GM21723 (cell line): Measurements from ENCODE around the gene SLC6A20.

Source experiments
- ATAC-seq: cut with Tn5 transposase; IDR thresholded peaks from one replicate; pipeline ENCODE4 v1.9.1; 2021; ENCODE audit warnings: mild to moderate bottlenecking, moderate library complexity; ENCODE audit not compliant: unreplicated experiment

The SLC6A20 gene

GRCh38 chr3:45779746-45780735, 16.3 kb downstream of the SLC6A20 start:
- ATAC-seq, result no peak

DNA sequence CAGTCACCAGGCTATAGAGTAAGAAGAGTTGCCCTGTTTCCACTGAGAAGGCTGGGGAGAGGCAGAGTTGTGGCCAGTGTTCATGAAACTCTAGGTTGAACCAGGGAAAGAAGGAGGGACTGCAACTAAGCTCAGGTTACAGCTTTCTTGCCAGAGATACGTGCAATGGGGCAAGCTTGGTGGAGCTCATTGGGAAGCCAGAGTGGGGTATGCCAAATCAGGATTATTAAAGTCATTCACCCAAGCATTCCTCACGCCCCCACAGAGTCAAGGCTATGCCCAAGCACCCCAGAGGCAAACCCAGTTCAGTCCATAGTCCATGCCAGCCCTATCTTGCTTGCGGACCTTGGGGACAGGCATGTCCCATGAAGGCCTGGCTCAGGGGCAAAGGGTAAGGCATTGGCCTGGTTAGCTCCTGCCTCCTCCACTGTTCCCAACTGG, 17.6 kb downstream of the SLC6A20 start:
- no peak for ATAC-seq

- ATAC-seq, result no peak
Observed at GRCh38 chr3:45777746-45778386, 18.5 kb downstream of the SLC6A20 start.

GRCh38 chr3:45777111-45777745, 19.1 kb downstream of the SLC6A20 start:
- ATAC-seq, result no peak

- ATAC-seq, result no peak
Observed at GRCh38 chr3:45776611-45777010, 19.7 kb downstream of the SLC6A20 start.

GRCh38 chr3:45776301-45776595, 20.1 kb downstream of the SLC6A20 start:
- ATAC-seq, result no peak

- ATAC-seq, result no peak
Observed at GRCh38 chr3:45775571-45776300, 20.6 kb downstream of the SLC6A20 start.

DNA sequence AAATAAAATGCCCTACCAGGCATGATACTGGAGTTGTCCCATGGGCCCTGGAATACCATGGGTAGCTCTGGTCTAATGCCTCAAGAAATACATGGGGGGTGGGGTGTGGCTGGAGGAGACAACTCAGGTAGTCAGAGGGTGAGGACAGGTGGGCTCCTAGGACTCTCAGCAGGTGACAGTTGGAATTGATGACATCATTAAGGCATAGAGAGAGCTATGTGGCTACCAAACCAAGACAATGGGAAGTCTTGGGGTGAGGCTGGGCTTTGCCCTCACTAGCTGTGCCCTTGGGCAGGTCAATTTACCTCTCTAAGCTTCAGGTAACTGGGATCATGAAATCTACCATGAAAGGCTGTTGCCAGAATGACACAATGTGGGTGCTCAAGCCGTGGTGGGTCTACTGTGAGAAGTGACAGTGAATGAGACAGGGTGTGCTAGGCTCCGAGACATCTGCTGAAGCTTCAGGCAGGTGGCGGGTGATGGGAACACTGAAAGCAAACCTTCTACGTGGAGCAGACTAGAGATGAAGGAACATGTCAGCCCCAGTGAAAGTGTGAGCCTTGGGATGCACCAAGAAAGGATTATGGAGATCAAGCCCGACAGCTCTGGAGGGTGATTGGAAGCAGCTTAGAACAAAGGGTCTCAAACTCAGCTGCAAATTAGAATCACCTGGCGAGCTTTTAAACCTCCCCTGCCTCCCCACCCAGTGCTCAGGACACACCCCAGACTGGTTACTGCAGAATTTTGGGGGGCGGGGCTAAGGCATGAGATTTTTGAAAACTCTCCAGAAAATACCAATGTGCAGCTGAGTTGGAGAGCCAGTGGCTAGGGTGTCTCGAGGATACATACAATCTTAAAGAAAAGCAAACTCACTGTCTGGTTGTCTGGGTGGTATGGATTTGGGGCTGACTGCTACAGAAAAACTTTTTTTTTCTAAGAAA, 21.5 kb downstream of the SLC6A20 start:
- no peak for ATAC-seq

- ATAC-seq, result no peak
Observed at GRCh38 chr3:45773714-45774449, 22.5 kb downstream of the SLC6A20 start.

DNA sequence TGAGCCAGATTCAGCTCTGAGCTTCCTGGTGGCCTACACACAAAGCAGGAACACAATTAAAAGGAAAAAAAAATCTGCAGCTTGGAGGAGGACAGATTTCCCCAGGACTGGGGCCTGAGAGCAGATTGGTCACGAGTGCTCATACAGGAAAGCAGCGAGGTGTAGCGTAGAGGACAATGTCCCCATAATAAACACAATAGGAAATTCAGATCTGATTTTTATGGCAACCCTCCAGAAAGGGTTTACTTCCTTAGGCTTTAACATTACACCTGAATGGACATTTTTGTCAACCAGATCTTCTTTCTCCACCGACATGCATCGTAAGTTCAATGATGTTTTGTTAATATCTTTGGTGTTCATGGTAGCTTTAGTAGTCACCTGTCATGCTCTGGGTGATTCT, 23.3 kb downstream of the SLC6A20 start:
- no peak for ATAC-seq

GRCh38 chr3:45772341-45773035, 23.8 kb downstream of the SLC6A20 start:
- ATAC-seq, result no peak

DNA sequence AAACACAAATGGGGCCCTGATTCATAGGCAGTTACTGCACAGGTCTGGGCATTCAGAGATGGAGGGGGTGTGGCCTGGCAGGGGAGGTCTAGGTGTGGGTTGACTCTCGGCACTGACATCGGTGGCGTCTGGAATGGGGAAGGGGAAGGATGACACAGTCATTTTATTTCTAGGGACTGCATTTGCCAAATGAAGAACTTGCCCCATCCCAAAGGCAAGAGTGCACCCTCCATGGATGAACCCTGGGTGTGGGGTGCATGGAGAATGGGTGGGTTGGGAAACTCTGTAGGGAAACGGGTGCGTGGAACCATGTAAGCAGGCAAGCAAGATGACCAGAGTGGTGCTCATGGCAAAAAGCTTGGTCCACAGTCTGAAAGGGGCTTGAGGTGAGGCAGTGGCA, 24.5 kb downstream of the SLC6A20 start:
- no peak for ATAC-seq

GRCh38 chr3:45771166-45771775, 25.1 kb downstream of the SLC6A20 start:
- no peak for ATAC-seq

DNA sequence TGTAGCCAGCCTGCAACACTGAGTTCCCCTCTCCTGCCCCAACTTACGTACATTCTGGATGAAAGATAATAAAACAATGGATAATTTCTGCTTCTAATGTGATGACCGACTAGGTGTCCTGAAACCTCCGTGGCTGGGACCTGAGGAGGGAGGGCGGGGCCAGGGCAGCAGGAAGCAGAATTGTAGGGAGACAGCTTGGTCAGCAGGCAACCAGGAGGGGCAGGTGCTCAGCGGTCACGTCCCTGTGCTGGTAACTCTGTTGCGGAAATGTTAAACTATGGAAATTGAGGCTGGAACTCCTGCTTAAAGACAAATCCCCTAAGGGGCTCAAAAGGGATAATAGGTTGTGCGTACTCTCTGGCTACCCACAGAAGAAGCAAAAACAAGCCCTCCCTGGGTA, 30.4 kb downstream of the SLC6A20 start:
- ATAC-seq, result no peak

GRCh38 chr3:45765266-45765851, 31.0 kb downstream of the SLC6A20 start:
- no peak for ATAC-seq

DNA sequence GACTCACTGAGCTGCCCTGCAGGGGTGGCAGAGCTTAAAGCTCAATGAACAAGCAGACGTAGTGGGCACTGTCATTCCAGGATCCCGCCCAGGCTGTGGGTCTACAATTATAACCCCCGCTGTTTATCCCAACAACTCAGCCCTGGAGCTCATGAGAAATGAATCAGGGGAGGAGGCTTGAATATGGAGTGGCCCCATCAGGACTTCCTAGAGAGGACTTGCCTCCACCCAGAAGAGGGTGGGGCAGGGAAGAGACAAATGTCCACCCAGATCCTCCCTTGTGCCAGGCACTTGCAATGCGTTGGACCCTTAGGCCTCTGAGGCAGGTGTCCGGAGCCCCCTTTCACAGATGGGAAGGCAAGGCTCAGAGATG, 33.0 kb downstream of the SLC6A20 start:
- no peak for ATAC-seq

GRCh38 chr3:45762647-45763302, 33.6 kb downstream of the SLC6A20 start:
- no peak for ATAC-seq
